GM19438 (cell line): ENCODE data around the gene DDX42.

Experiments used
- ATAC-seq: cut with Tn5 transposase; IDR thresholded peaks from one replicate; pipeline ENCODE4 v1.9.1; 2021; ENCODE audit warnings: low read depth; ENCODE audit not compliant: unreplicated experiment

The DDX42 gene

DNA sequence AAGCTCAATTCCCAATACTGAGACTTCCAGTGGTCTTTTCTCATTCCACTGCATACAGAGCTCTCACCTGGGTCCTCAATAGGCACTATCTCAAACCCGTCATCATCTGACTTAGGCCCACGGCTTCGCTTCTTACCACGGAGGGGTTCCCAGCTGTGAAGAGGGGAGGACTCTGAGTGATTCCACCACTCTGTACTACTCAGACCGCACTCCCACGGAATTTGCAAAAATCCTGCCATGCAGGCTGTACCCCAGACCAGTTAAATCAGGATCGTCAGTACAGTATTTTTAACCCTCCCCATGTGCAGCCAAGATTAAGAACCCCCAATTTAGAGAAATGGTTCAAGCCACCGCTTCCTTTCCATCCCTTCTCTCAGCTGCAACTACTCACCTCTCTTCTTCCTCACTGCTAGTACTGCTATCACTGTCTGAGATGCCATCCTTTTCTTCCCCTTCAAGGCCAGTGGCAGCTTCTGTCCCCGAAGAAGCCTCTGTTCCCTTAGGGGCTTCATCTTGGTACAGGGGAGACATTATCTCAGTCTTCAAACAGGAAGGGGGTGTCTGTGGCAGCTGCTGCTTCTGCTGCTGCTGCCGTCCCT is 47.1 kb downstream of the DDX42 start:
- ATAC-seq = no peak

DNA sequence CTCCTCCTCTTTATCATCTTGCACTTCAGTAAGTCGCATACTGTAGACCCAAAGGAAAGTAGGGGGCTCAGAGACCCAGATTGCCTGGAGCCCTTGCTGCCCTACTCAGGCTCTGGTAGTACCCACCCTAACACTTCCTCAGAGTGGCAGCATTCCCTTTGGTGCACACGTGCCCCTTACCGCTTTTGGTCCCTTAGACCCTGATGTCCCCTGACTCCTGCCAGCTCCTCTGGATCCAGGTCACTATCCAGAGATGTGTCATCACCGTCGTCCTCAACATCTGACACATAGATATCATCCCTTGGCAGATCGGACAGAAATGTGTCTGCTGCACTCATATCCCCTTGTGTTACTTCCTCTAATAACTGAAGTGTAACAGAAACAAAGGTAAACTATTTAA is 47.8 kb downstream of the DDX42 start:
- no peak for ATAC-seq

DNA sequence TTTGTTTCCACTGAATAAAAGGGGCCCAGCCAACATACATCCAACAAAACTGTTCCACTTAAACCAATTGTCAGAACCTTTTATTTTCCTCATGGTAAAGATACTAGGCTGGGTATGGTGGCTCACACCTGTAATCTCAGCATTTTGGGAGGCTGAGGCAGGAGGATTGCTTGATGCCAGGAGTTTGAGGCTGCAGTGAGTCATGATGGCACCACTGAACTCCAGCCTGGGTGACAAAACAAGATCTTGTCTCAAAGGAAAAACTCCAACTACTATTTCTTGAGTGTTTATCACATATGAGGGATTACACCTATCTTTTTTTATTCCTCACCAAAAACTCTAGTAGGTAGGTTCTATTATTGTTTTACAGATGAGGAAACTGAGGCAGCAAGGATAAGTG is 48.6 kb downstream of the DDX42 start:
- no peak for ATAC-seq

DNA sequence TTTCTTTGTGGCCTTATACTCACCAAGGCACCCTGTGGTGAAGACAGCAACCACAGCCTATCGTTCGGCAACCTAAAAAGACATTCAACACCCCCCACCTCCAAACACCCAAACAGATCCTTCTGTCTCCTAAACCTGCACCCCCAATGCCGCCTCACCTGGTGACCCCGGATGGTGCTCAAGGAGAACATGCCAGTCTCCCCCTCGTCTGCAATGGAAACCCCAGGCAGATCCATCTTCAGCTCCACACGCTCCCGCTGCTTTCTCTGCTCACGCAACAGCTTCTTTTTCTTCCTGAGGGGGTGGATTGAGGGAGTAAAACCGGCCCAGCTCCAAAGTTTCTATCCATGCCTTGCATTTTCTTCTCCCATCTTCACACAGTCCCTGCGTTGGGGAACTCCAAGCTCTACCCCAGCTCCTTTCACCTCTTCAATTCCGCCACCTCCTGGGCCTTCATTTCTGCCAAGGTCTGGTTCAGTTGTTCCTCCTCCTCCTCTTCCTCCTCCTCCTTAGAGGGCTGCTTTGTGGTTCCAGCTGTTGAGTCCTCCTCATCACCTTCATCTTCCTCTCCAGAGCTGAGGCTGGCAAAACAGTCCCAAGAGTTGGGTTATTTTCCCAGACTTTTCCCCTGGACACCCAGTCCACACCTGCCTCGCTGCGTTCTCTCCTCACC is 49.8 kb downstream of the DDX42 start:
- no peak for ATAC-seq

DNA sequence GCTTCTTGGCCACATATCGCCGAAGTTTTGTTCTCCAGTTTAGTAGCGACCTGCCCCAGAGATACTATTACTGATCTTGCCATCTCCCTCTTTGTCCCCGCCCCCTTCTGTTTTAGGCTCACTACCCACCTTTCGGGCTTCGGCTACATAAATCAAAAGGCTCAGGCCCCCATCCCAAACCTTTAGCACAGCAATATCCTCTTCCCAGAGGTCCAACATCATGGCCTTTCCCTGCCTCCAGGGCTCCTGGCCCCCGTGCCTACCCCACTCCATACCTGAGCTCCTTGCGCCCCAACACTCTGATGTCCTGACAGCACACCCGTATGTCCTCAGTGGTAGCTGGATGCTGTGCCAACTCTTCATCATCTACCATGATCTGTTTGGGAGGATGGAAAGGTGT is 50.4 kb downstream of the DDX42 start:
- ATAC-seq = no peak

DNA sequence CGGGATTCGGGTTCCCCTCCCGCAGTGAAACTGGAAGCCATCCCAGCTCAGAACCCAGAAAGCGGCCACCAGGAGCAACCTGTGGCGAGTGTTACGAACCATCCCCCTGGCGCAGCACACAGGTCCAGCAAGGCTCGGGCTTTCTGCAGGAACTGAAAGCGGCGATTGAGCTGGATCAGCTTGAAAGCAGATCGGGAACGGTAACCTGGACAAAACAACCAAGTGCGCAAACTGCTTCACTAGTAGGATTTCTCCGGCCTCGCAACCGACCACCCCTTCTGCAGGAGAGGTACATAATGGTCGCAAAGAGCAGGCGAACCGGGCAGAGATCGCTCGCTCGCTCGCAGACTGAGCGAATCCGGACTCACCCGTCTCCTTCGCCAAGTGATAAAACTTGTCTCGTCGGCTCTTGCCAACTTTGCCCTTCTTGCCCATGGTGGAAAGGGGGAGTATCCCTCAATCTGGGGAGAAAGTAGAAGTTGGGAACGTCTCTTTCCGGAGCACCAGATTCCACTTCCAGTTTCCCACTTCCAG is 52.6 kb downstream of the DDX42 start:
- no peak for ATAC-seq

DNA sequence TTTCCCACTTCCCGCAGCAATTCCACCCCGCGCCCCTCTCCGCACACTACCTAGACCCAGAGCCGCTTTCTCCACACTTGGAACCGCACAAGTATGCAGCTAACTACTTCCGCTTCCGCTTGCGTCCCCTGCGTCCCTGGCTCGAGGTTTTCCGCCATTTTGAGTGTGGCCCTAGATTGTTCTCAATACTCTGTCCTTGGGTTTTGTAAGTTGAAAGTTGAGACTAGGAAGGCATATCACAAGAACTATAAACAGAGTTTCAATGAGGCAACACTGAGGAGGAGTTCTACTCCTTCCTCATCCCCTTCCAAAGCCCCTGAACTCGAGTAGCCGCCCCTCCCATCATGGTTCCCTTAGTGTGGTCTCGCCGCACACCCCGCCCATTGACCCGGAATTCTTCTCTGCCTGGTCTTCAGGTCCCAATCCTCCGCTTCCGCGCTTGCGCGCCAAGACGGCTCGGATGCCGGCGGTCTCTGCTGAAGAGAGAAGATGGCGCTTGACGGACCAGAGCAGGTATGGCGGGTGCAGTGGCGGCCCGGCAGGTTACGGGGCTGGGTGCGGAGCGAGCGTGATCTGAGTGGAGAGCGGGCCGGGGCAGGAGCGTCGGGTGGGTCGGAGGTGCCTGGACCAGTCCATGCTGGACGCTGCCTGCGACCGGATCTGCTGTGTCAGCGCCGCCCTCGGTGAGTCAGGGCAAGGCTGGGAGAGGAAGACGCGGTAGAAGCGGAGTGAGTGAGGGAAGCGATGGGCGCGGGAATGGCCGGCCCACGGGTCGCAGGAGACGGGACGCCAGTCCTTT is 53.2 kb downstream of the DDX42 start, which contains the start of the genes FTSJ3 and PSMC5:
FTSJ3 (minus strand) TSS at position 662 of the 799 bp plus-strand sequence. CDS start 761 bp downstream, outside the sequence.
PSMC5 (plus strand) TSS at position 430 of the 799 bp plus-strand sequence; CDS start at position 490, 60 bp downstream.
- peak; percentile 92 for ATAC-seq

DNA sequence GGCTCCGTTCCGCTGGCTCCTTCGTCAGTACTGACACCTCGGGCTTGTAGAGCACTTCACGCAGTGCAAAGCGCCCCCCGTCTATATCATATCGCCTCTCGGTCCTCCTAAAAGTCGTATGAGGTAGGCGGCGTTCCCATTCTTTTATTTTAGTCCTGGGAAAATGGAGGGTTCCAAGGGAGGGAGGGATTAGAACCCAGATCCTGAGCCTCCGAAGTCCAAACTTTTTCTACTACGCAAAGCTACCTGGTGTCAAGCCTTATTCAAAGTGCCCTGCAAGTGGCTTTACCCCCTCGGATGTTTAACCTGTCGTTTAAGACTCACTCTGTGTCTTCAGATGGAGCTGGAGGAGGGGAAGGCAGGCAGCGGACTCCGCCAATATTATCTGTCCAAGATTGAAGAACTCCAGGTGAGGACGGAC is 53.8 kb downstream of the DDX42 start:
- ATAC-seq = no peak

DNA sequence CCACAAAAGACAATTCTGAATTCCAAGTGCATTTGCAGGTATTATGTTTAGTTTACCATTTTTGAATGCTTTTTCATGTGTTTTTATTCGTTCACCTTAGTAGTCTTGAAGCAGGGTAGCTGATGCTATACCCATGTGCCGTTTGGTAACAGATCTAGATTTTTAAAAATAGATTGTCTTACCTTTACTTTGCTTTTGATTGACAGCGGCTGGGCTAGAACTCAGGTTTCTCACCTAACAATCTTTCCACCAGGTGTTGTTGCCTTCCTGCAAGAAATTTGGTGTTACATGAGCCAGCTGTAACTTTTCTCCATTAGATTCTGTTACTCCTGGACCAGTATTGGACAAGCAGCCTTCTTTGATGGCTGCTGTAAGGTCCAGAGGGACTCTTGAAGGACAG is 55.0 kb downstream of the DDX42 start:
- ATAC-seq = no peak

DNA sequence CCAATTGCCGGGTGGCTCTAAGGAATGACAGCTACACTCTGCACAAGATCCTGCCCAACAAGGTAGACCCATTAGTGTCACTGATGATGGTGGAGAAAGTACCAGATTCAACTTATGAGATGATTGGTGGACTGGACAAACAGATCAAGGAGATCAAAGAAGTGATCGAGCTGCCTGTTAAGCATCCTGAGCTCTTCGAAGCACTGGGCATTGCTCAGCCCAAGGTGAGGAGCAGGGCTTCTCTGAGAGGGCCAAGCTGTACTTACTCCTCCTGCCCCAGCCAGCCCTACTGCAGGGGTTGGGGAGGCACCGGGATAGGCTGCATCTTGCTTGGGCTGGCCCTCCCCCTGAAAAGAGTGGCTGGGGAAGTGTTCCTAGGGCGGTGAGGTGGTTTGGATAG is 56.3 kb downstream of the DDX42 start:
- ATAC-seq = no peak

DNA sequence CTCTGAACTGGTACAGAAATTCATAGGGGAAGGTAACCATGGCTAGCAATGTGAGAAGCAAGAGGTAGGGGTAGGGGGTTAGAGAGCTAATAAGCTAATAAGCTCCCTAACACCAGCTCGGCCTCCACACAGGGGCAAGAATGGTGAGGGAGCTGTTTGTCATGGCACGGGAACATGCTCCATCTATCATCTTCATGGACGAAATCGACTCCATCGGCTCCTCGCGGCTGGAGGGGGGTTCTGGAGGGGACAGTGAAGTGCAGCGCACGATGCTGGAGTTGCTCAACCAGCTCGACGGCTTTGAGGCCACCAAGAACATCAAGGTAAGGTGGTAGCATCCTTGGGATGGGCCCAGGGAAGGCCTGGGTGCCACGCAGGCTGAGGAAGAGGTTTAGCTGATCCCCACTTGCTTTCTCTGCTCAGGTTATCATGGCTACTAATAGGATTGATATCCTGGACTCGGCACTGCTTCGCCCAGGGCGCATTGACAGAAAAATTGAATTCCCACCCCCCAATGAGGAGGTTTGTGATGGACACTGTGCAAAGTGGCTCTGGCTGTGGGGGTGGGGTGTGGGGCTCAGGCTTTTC is 57.0 kb downstream of the DDX42 start:
- ATAC-seq = no peak

DNA sequence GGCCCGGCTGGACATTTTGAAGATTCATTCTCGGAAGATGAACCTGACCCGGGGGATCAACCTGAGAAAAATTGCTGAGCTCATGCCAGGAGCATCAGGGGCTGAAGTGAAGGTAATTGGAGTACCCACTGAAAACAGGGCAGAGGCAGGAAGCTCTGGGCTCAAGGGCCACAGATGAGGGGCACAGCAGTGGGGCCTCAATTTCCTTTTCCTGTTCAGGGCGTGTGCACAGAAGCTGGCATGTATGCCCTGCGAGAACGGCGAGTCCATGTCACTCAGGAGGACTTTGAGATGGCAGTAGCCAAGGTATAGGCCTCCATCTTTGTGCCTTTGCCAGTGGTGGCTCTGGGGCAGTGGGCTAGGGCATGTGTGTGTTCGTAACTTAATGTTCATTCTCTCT is 57.5 kb downstream of the DDX42 start:
- ATAC-seq = no peak

DNA sequence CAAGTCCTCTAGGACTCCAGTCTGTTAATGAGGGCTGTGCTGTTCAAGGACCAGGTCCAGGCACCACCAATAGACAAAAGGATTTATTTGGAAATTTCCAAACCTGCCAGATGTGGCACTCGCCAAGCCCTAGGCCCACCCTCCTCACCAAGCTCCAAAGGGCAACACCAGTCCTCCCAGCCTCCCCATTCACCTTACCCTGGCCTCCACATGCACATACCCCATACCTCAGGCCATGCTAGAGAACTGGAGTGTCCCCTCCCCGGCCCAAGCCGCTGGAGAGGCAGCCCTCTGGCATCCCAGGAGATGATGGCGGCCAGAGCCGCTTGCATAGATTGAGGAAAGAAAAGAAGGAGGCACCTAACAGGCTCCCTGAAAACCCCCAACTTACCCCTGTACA is 58.0 kb downstream of the DDX42 start:
- ATAC-seq = no peak

DNA sequence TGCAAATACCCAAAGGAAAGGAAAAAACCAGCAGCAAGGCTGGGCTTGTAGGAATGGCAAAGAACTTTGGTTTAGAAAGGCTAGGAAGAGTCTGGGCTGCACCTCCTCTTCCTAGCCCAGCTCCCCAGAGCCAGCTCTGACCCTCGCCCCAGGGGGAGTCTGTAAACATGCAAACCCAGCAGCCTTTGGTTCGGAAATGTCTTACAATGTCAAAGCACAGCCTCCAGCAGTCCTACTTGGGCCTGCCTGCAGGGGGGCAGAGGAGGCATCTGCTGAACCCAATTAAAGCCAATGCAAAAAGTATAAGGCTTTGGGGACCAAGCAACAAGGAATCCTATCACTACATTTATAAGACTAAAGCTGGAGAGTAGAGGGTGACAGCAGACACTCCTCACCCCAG is 58.5 kb downstream of the DDX42 start:
- ATAC-seq = no peak

DNA sequence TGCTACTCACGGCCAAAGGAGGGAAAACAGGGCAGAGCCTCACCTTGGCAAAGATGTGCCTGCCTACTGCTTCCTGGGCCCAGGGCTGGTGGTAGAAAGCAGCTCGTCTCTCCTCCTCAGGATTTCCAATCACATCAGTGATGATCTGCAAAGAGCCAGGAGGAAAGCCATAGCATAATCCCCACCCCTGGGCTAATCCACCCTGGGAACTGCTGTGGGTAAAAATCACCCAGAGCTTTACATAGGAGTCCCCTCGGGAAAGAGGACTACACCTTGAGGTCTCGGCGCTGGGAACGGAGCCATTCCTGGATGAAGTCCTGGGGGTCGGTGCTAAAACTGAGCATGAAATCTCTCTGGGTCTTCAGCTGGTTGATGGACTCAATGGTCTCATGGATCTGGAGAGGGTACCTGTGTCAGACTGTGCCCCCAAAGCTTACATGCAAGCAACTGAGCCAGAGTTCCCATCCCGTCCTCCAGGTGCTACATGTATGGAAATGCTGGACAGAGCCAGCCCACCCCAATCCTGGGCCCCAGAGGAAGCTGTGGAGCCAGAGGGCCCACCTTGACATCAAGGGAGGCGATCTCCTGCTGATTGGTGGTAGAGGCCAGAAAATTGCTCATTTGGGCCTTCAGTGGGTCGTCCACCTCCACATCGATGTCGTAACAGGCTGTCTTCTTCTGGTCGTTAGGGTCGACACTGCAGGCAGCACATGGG is 59.2 kb downstream of the DDX42 start:
- no peak for ATAC-seq

DNA sequence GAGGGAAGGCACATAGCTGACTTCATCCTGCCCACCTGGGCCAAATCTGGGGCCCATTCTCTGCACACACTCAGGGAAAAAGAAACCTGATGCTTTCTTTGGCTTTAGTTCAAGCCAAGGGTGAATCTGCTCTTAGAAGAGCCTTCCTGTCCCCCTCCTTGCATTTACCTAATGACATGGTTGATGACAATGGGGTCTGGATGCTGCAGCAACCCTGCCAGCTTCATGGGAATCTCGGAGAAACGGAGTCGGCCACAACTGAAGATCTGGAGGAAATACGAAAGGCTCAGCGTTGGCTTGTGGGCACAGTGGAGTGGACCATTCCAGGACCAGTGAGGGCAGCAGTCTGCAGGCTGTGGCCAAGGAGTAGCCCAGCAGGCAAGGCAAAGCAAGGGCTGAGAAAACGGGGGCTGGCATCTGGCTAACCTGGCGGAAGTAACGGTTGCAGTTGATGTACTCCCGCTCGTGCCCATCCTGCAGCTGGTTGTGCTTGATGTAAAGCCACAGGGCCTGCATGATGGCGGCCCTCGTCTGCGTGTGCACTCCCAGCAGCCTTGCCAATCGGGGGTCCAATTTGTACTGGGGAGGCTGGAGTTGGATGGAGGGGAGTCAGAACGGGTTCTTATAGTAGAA is 59.9 kb downstream of the DDX42 start:
- ATAC-seq = no peak

DNA sequence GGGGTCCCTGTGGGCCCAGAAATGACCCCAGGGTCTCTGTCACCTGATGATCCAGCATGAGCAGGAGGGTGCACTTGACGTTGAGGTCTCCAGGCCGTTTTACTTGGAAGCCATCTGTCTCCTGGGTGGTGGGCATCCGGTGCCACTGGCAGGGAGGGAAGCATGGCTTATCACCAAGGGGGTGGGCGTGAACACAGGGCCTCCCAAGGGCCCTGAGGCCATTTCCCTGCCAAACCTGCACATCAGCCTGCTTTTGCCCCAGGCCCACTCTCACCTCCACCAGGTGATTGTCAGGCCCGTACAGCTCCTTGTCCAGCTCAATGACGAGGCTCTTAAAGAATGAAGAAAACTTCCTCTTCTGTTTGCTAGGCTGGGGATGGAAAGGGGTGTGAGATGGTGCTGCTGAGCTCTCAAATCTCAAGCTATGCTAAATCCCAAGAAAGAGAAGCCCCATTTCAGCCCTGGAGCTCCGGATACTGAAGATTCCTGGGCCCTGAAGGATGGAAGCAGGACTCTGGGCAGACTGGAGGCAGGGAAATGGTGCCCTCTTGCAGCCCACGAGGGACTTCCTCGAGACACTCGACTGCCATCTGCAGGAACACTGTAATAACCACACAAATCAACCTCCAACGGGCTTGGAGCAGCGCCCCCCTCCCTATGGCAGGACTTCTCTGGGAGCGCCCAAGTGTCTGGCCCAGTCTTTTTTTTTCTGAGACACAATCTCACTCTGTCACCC is 60.6 kb downstream of the DDX42 start:
- peak; percentile 71 for ATAC-seq

DNA sequence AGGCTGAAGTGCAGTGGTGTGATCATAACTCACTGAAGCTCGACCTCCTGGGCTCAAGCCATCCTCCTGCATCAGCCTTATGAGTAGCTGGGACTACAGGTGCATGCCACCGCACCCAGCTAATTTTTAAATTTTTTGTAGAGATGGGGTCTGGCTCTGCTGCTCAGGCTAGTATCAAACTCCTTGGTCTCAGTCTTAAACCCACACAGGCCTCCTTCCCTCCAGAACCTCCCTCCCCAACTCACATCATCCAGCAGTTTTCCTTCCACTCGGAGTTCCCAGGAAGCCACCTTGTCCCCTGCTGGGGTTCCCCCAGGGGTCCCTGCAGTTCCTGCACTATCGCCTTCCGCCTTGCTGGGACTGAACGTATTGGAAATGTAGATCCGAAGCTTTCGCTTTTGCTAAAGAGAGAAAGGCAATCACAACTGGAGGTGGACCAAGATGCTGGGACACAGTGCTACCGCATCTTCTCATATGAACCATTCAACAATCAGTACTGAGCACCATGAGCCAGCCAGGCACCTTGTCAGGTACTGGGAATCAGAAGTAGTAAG is 61.3 kb downstream of the DDX42 start:
- ATAC-seq = no peak

DNA sequence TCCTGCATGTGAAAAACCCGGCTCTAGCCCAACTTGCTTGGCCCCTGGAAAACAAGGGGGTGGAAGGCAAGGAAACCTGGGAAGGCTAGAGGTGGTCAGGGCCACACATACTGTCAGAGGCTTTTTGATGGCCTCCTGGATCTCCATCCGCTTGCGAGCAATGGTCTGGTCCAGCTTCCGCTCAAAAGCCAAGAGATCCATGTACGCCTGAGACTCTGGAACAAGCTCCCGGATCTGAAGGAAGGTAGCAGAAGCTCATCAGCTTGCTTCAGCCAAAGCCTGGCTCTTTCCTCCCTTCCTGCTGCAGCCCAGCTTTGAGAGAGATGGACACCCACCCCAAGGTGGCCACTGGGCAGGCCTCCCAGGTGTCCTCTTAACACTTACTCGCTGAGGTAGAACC is 62.8 kb downstream of the DDX42 start:
- no peak for ATAC-seq
